HepG2 (cell line): ENCODE results near the gene AAMP. TPM values are rescaled to one million over a fixed set of nuclear protein-coding genes. Genes with fewer than 3 reads are reported as not detected.

Source experiments
- KMT2B ChIP-seq: IDR thresholded peaks from 2 replicates; pipeline ENCODE4 v1.6.1; 2016; ENCODE audit warnings: missing genetic modification reagents, missing compliant biosample characterization
- NCOA1 ChIP-seq: sonication (generic); formaldehyde crosslinking; IDR thresholded peaks from 2 replicates; pipeline ENCODE4 v1.9.0; 2021; ENCODE audit warnings: missing genetic modification reagents
- RAD21 ChIP-seq: fragments of 450-650 bp; formaldehyde crosslinking; IDR thresholded peaks from 2 replicates; pipeline ENCODE4 v1.5.0; 2020; ENCODE audit warnings: mild to moderate bottlenecking
- RBM39 ChIP-seq: fragments of 200-400 bp; formaldehyde crosslinking; IDR thresholded peaks from one replicate; pipeline ENCODE4 v1.6.1; 2018; ENCODE audit warnings: antibody characterized with exemption, mild to moderate bottlenecking, low read depth, low read length; ENCODE audit not compliant: poor library complexity, severe bottlenecking
- RFX5 ChIP-seq: IDR thresholded peaks from 2 replicates; pipeline ENCODE4 v1.6.1; 2011; ENCODE audit warnings: low read depth, low read length, improper control_type of control experiment
- SAP130 ChIP-seq: IDR thresholded peaks from 2 replicates; pipeline ENCODE4 v1.6.1; 2016; ENCODE audit warnings: low read depth
- TCF7L2 ChIP-seq: IDR thresholded peaks from 2 replicates; pipeline ENCODE4 v1.6.1; 2011; ENCODE audit warnings: mild to moderate bottlenecking, low read depth, low read length, moderate library complexity
- THYN1 ChIP-seq: sonication (generic); formaldehyde crosslinking; IDR thresholded peaks from 2 replicates; pipeline ENCODE4 v1.8.1; 2023; ENCODE audit warnings: low read depth, mild to moderate bottlenecking, moderate library complexity, missing genetic modification reagents, borderline replicate concordance
- ZIK1 ChIP-seq: sonication (generic); formaldehyde crosslinking; IDR thresholded peaks from 2 replicates; pipeline ENCODE4 v1.5.0; 2020; ENCODE audit warnings: mild to moderate bottlenecking, low read depth, missing genetic modification reagents, borderline replicate concordance
- ZNF317 ChIP-seq: sonication (generic); formaldehyde crosslinking; IDR thresholded peaks from 2 replicates; pipeline ENCODE4 v1.5.0; 2020; ENCODE audit warnings: mild to moderate bottlenecking, missing genetic modification reagents
- ZNF44 ChIP-seq: sonication (generic); formaldehyde crosslinking; IDR thresholded peaks from 2 replicates; pipeline ENCODE4 v1.5.1; 2020; ENCODE audit warnings: mild to moderate bottlenecking, missing genetic modification reagents
- ZNF556 ChIP-seq: sonication (generic); formaldehyde crosslinking; IDR thresholded peaks from 2 replicates; pipeline ENCODE4 v1.4.0; 2020; ENCODE audit warnings: mild to moderate bottlenecking, missing genetic modification reagents, borderline replicate concordance
- ZNF672 ChIP-seq: sonication (generic); formaldehyde crosslinking; IDR thresholded peaks from 2 replicates; pipeline ENCODE4 v1.8.1; 2022; ENCODE audit warnings: missing genetic modification reagents
- ZNF720 ChIP-seq: sonication (generic); formaldehyde crosslinking; IDR thresholded peaks from 2 replicates; pipeline ENCODE4 v1.4.0; 2020; ENCODE audit warnings: missing genetic modification reagents
- polyA plus RNA-seq, 8 experiments: library from polyadenylated mRNA; depleted of rRNA in 3 of 8; stranded (reverse) in 7 of 8; unstranded in 1 of 8; fragments of >200 nt; fragmentation: Illumina TruSeq in 4 of 8; extraction: Trizol in 4 of 8; gene quantifications; 2 replicates each; pipeline versions ENCODE4 v1.2.1 to v1.2.3, GENCODE V29; 2011 to 2016; ENCODE audit warnings: low read depth in 4 of 8, missing spikeins in 1 of 8, mixed read lengths in 1 of 8; ENCODE audit not compliant: insufficient read depth in 1 of 8
- total RNA-seq, 5 experiments: library from RNA; depleted of rRNA; stranded (reverse); fragments of >200 nt; fragmentation: Illumina TruSeq; extraction: Trizol; gene quantifications; 2 replicates each; pipeline ENCODE4 v1.2.3, GENCODE V29; 2016; ENCODE audit warnings: low read depth in 1 of 5
- TF ChIP-seq, protein P1 (sequence below): sonication (generic); formaldehyde crosslinking; conservative IDR thresholded peaks from 2 replicates; pipeline ENCODE4 v1.8.0; 2022; ENCODE audit warnings: low read depth, missing genetic modification reagents
- TF ChIP-seq, protein P2 (sequence below): sonication (generic); formaldehyde crosslinking; IDR thresholded peaks from 2 replicates; pipeline ENCODE4 v1.5.0; 2020; ENCODE audit warnings: mild to moderate bottlenecking, missing genetic modification reagents
- TF ChIP-seq, protein P3 (sequence below): sonication (generic); formaldehyde crosslinking; IDR thresholded peaks from 2 replicates; pipeline ENCODE4 v1.4.0; 2020; ENCODE audit warnings: missing genetic modification reagents, borderline replicate concordance
- TF ChIP-seq, protein P4 (sequence below): sonication (generic); formaldehyde crosslinking; IDR thresholded peaks from 2 replicates; pipeline ENCODE4 v1.4.0; 2020; ENCODE audit warnings: missing genetic modification reagents

AAMP gene
- total and polyA plus RNA-seq, 2 of the 13 experiments (the other 11 are each of a cell fraction or from before 2014, with no cell fraction given) = 110 to 186 TPM

DNA sequence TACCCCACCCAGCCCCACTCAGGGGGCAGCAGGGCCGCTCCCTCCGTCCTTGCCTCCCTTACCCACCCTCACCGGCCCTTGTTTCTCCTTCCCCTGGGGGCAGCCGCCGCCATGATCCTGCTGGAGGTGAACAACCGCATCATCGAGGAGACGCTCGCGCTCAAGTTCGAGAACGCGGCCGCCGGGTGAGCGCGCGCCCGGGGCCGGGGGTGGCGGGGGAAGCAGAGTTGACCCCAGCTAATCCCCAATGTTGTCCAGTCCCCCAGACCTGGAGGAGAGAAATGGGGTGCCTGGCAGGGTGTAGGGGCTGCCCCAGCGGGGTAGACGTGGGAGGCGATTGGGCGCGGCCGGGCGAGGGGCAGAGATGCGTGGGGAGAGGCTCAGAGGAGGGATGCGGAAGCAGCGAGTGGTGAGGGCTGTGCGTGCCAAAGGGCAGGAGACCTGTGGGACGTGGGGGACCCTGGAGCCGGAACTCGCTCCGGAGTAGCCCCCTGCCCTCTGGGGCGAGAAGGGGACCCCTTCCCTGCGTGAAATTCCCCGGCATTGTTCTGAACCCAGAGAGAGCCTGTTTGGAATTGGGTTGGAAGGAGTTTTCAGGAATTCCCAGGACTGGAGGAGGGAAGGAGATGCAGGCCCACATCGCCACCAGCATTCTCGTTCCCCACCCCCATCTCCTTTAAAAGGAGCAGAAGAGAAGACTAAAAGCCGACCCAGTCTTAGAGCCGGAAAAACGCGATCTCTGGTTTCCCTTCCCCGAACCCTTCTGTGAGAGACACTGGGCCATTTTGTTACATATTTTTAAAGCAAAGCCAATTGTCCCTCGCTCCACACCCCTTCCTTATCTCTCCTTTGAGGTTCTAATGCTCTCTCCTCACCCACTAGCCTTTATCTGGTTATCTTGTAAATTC, 52.3 kb downstream of the AAMP start (continued):
- TF ChIP-seq, protein P1, sequence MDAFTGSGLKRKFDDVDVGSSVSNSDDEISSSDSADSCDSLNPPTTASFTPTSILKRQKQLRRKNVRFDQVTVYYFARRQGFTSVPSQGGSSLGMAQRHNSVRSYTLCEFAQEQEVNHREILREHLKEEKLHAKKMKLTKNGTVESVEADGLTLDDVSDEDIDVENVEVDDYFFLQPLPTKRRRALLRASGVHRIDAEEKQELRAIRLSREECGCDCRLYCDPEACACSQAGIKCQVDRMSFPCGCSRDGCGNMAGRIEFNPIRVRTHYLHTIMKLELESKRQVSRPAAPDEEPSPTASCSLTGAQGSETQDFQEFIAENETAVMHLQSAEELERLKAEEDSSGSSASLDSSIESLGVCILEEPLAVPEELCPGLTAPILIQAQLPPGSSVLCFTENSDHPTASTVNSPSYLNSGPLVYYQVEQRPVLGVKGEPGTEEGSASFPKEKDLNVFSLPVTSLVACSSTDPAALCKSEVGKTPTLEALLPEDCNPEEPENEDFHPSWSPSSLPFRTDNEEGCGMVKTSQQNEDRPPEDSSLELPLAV = no peak
- TF ChIP-seq SAP130 (CRISPR knock-in tag) = peak; percentile 34; the same call in 1 of the 2 replicates
- TF ChIP-seq RBM39 = peak; percentile 63
- TF ChIP-seq, protein P2, sequence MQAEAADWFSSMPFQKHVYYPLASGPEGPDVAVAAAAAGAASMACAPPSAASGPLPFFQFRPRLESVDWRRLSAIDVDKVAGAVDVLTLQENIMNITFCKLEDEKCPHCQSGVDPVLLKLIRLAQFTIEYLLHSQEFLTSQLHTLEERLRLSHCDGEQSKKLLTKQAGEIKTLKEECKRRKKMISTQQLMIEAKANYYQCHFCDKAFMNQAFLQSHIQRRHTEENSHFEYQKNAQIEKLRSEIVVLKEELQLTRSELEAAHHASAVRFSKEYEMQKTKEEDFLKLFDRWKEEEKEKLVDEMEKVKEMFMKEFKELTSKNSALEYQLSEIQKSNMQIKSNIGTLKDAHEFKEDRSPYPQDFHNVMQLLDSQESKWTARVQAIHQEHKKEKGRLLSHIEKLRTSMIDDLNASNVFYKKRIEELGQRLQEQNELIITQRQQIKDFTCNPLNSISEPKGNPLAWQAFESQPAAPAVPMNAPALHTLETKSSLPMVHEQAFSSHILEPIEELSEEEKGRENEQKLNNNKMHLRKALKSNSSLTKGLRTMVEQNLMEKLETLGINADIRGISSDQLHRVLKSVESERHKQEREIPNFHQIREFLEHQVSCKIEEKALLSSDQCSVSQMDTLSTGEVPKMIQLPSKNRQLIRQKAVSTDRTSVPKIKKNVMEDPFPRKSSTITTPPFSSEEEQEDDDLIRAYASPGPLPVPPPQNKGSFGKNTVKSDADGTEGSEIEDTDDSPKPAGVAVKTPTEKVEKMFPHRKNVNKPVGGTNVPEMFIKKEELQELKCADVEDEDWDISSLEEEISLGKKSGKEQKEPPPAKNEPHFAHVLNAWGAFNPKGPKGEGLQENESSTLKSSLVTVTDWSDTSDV = no peak
- TF ChIP-seq ZIK1 (CRISPR knock-in tag) = peak; percentile 42; the same call in 1 of the 2 replicates
- TF ChIP-seq ZNF556 (CRISPR knock-in tag) = no peak
- TF ChIP-seq ZNF672 (CRISPR knock-in tag) = no peak
- TF ChIP-seq NCOA1 (CRISPR knock-in tag) = peak; percentile 58; the same call in 1 of the 2 replicates
- no peak for TF ChIP-seq RFX5
- no peak for TF ChIP-seq TCF7L2
- peak; percentile 12; the same call in 1 of the 2 replicates for TF ChIP-seq KMT2B (CRISPR knock-in tag)
- TF ChIP-seq ZNF317 (CRISPR knock-in tag) = peak; percentile 3; the same call in 1 of the 2 replicates
- TF ChIP-seq RAD21 (CRISPR knock-in tag) = no peak
- TF ChIP-seq ZNF720 (CRISPR knock-in tag) = no peak
- TF ChIP-seq ZNF44 (CRISPR knock-in tag) = no peak
- TF ChIP-seq, protein P3, sequence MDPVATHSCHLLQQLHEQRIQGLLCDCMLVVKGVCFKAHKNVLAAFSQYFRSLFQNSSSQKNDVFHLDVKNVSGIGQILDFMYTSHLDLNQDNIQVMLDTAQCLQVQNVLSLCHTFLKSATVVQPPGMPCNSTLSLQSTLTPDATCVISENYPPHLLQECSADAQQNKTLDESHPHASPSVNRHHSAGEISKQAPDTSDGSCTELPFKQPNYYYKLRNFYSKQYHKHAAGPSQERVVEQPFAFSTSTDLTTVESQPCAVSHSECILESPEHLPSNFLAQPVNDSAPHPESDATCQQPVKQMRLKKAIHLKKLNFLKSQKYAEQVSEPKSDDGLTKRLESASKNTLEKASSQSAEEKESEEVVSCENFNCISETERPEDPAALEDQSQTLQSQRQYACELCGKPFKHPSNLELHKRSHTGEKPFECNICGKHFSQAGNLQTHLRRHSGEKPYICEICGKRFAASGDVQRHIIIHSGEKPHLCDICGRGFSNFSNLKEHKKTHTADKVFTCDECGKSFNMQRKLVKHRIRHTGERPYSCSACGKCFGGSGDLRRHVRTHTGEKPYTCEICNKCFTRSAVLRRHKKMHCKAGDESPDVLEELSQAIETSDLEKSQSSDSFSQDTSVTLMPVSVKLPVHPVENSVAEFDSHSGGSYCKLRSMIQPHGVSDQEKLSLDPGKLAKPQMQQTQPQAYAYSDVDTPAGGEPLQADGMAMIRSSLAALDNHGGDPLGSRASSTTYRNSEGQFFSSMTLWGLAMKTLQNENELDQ (CRISPR knock-in tag) = no peak
- TF ChIP-seq, protein P4, sequence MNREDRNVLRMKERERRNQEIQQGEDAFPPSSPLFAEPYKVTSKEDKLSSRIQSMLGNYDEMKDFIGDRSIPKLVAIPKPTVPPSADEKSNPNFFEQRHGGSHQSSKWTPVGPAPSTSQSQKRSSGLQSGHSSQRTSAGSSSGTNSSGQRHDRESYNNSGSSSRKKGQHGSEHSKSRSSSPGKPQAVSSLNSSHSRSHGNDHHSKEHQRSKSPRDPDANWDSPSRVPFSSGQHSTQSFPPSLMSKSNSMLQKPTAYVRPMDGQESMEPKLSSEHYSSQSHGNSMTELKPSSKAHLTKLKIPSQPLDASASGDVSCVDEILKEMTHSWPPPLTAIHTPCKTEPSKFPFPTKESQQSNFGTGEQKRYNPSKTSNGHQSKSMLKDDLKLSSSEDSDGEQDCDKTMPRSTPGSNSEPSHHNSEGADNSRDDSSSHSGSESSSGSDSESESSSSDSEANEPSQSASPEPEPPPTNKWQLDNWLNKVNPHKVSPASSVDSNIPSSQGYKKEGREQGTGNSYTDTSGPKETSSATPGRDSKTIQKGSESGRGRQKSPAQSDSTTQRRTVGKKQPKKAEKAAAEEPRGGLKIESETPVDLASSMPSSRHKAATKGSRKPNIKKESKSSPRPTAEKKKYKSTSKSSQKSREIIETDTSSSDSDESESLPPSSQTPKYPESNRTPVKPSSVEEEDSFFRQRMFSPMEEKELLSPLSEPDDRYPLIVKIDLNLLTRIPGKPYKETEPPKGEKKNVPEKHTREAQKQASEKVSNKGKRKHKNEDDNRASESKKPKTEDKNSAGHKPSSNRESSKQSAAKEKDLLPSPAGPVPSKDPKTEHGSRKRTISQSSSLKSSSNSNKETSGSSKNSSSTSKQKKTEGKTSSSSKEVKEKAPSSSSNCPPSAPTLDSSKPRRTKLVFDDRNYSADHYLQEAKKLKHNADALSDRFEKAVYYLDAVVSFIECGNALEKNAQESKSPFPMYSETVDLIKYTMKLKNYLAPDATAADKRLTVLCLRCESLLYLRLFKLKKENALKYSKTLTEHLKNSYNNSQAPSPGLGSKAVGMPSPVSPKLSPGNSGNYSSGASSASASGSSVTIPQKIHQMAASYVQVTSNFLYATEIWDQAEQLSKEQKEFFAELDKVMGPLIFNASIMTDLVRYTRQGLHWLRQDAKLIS (CRISPR knock-in tag) = no peak
- TF ChIP-seq THYN1 (CRISPR knock-in tag) = no peak
